Body of pancreas (tissue), 4 donors: Measurements from ENCODE around the gene GRIK4.

Experiments
- CTCF ChIP-seq, 7 experiments: fragments of 450-650 bp in 4 of 7; fragments of 200-600 bp in 3 of 7; sonication (generic) in 3 of 7; IDR thresholded peaks; one replicate each; pipeline ENCODE4 v1.5.1; 2016 to 2019; ENCODE audit warnings: antibody characterized with exemption in 7 of 7
- POLR2A ChIP-seq, 3 donors: fragments of 450-650 bp; IDR thresholded peaks; one replicate each; pipeline ENCODE4 v1.6.1; 2016; ENCODE audit warnings: antibody characterized with exemption in 3 of 3, mild to moderate bottlenecking in 2 of 3

DNA sequence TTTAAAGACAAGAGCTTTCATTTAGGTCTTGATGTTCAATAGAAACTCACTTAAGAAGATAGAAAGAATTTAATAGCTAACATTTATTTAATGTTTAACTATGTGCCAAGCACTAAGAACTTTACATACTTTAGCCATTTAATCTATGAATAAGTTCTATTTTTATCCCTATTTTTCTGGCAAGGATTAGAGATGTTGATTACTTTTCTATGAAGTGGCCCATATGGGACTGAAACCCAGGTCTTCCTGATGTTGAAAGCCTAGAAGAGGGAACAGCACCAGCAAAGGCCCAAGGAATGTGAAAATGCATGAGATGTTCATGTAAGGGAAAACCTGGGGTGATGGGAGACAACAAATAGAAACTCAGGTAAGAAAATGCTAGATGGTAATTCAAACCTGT, 497.0 kb downstream of the GRIK4 start:
- TF ChIP-seq CTCF (IDR thresholded peaks at IDR 0.05) (no peak), POLR2A (IDR thresholded peaks at IDR 0.05) (no peak)
